Stimulated activated naive B cell treated with anti-CD40 and anti-IgM and Interleukin-4, amounts not matched to agents 10 μg/mL and 1 μg/mL and 100 μg/mL, for 72 hours (primary cell): ENCODE data around the gene BPIFB4.

Experiments used
- ATAC-seq, 2 donors: fragments of 150-1000 bp; cut with Tn5 transposase; replicated peaks; 2 replicates each; pipeline ENCODE4 v1.10.0; 2021; ENCODE audit warnings: moderate library complexity in 1 of 2
- DNase-seq: peaks from one replicate; pipeline ENCODE4 v3.0.0; 2021
- H3K27ac Mint-ChIP-seq: one replicate; pipeline ENCODE4 v1.8.0; 2022; ENCODE audit warnings: mild to moderate bottlenecking, mixed read lengths
- H3K27me3 Mint-ChIP-seq, 2 donors: one replicate each; pipeline ENCODE4 v1.8.0; 2022; ENCODE audit warnings: mixed read lengths in 2 of 2
- H3K36me3 Mint-ChIP-seq, 2 donors: one replicate each; pipeline ENCODE4 v1.8.0; 2022; ENCODE audit warnings: mixed read lengths in 2 of 2, mild to moderate bottlenecking in 1 of 2
- H3K4me1 Mint-ChIP-seq, 2 donors: one replicate each; pipeline ENCODE4 v1.8.0; 2022; ENCODE audit warnings: mixed read lengths in 2 of 2, mild to moderate bottlenecking in 1 of 2
- H3K4me3 Mint-ChIP-seq, 2 donors: one replicate each; pipeline ENCODE4 v1.8.0; 2022; ENCODE audit warnings: mild to moderate bottlenecking in 2 of 2, mixed read lengths in 2 of 2, moderate library complexity in 1 of 2
- H3K9me3 Mint-ChIP-seq, 2 donors: one replicate each; pipeline ENCODE4 v1.8.0; 2022; ENCODE audit warnings: mixed read lengths in 2 of 2, mild to moderate bottlenecking in 1 of 2

BPIFB4 gene

DNA sequence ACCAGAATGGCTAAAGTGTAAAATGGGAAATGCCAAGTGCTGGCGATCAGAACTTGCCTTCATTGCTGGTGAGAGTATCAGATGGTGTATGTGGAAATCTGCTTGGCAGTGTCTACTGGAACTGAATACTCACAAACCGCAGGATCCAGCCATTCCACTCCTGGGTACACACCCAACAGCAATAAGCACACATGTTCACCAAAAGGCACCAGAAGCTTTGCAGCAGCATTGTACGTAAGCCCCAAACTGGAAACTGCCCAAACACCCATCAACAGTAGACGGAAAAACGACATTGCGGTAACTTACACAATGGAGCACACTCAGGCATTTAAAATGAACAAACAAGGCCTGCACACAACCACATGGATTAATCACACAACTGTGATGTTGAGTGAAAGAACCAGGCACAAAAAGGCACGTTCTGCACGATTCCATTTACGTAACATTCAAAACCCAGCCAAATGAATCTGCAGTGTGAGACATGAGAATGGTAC is 51.2 kb downstream of the BPIFB4 start:
- Mint-ChIP-seq H3K27ac (no peak overlapping the region), H3K36me3 (no peaks in the 10 kb centered on the region)
- no peak for DNase-seq

GRCh38 chr20:33131949-33132473 is 52.6 kb downstream of the BPIFB4 start:
- ATAC-seq (no peak), DNase-seq (no peak)
- Mint-ChIP-seq H3K4me3 (no peak overlapping the region), H3K36me3 (no peaks in the 10 kb centered on the region), H3K9me3 (no peaks in the 10 kb centered on the region), H3K27me3 (peaks cover 24 to 27% of the 10 kb centered on the region in 2 donors), H3K27ac (no peak overlapping the region), H3K4me1 (no peaks in the 10 kb centered on the region)

More for the DNA sequence above, 51.2 kb downstream of the BPIFB4 start:
- Mint-ChIP-seq H3K27me3 (peaks cover 25% of the 10 kb centered on the region in 2 donors), H3K4me1 (no peaks in the 10 kb centered on the region), H3K9me3 (no peaks in the 10 kb centered on the region), H3K4me3 (no peak overlapping the region)
- ATAC-seq = no peak

GRCh38 chr20:33132513-33133372 is 53.3 kb downstream of the BPIFB4 start:
- H3K9me3 Mint-ChIP-seq = no peaks in the 10 kb centered on the region
- H3K27me3 Mint-ChIP-seq = peaks cover 24 to 27% of the 10 kb centered on the region in 2 donors
- H3K27ac Mint-ChIP-seq = no peak overlapping the region
- ATAC-seq (no peak), DNase-seq (no peak)
- no peak overlapping the region for H3K4me3 Mint-ChIP-seq
- no peaks in the 10 kb centered on the region for H3K4me1 Mint-ChIP-seq
- H3K36me3 Mint-ChIP-seq = no peaks in the 10 kb centered on the region

GRCh38 chr20:33133373-33133941 is 54.0 kb downstream of the BPIFB4 start:
- no peaks in the 10 kb centered on the region for H3K9me3 Mint-ChIP-seq
- H3K36me3 Mint-ChIP-seq = no peaks in the 10 kb centered on the region
- no peaks in the 10 kb centered on the region for H3K4me1 Mint-ChIP-seq
- no peak overlapping the region for H3K27ac Mint-ChIP-seq
- peaks cover 24 to 27% of the 10 kb centered on the region in 2 donors for H3K27me3 Mint-ChIP-seq
- DNase-seq (no peak), ATAC-seq (no peak)
- H3K4me3 Mint-ChIP-seq = no peak overlapping the region

GRCh38 chr20:33137195-33137594 is 57.8 kb downstream of the BPIFB4 start:
- ATAC-seq = no peak
- Mint-ChIP-seq H3K27me3 (peaks cover 8 to 15% of the 10 kb centered on the region in 2 donors), H3K4me3 (no peak overlapping the region), H3K9me3 (no peaks in the 10 kb centered on the region), H3K27ac (no peak overlapping the region), H3K4me1 (no peaks in the 10 kb centered on the region), H3K36me3 (no peaks in the 10 kb centered on the region)
- no peak for DNase-seq

DNA sequence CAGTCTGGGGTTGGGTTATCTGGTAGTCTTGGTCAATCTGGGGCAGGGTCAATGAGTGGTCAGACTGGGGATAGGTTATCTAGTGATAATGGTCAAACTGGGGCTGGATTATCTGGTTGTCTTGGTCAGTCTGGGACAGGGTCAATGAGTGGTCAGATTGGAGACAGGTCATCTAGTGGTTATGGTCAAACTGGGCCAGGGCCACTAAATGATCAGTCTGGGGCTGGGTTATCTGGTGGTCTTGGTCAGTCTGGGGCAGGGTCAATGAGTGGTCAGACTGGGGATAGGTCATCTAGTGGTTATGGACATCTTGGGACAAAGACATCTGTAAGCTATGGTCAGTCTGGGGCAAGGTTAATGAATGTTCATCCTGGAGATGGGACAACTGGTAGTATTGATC is 60.0 kb downstream of the BPIFB4 start:
- Mint-ChIP-seq H3K27me3 (peaks cover 5 to 8% of the 10 kb centered on the region in 2 donors), H3K27ac (no peak overlapping the region), H3K4me1 (no peaks in the 10 kb centered on the region), H3K4me3 (no peak overlapping the region), H3K9me3 (no peaks in the 10 kb centered on the region), H3K36me3 (no peaks in the 10 kb centered on the region)
- ATAC-seq (no peak), DNase-seq (no peak)

DNA sequence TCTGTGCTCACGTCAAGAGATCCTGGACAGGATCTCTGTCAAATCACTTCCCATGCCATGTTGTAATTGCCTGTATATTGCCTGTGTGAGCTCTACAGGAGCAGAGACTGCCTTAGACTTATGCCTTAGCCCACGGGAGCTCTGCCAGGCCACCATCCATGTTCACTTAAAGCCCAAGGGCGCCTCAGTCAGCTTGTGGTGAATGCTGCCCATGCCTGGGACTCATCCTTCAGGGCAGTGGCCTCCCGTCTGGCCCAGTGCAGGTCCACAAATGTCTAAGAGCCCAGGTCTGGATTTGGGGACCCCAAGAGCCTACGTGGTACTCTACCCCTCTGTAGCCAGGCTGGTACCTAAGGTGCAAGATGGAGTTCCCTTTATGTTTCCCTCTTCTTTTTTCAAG is 66.1 kb downstream of the BPIFB4 start:
- no peak for DNase-seq
- peaks cover 35 to 41% of the 10 kb centered on the region in 2 donors for H3K27me3 Mint-ChIP-seq
- no peak overlapping the region for H3K27ac Mint-ChIP-seq
- H3K4me1 Mint-ChIP-seq = no peaks in the 10 kb centered on the region
- no peak for ATAC-seq
- no peak overlapping the region for H3K4me3 Mint-ChIP-seq
- no peaks in the 10 kb centered on the region for H3K36me3 Mint-ChIP-seq
- peaks cover 0 to 1% of the 10 kb centered on the region in 2 donors for H3K9me3 Mint-ChIP-seq

GRCh38 chr20:33147299-33147698 is 67.9 kb downstream of the BPIFB4 start:
- H3K9me3 Mint-ChIP-seq = peaks cover 0 to 1% of the 10 kb centered on the region in 2 donors
- DNase-seq = no peak
- peaks cover 37 to 49% of the 10 kb centered on the region in 2 donors for H3K27me3 Mint-ChIP-seq
- no peak for ATAC-seq
- H3K27ac Mint-ChIP-seq = no peak overlapping the region
- no peaks in the 10 kb centered on the region for H3K36me3 Mint-ChIP-seq
- no peak overlapping the region for H3K4me3 Mint-ChIP-seq
- no peaks in the 10 kb centered on the region for H3K4me1 Mint-ChIP-seq

GRCh38 chr20:33148040-33148439 is 68.6 kb downstream of the BPIFB4 start:
- Mint-ChIP-seq H3K4me1 (no peaks in the 10 kb centered on the region), H3K27me3 (peaks cover 39 to 53% of the 10 kb centered on the region in 2 donors), H3K4me3 (no peak overlapping the region), H3K36me3 (no peaks in the 10 kb centered on the region), H3K27ac (no peak overlapping the region), H3K9me3 (peaks cover 0 to 1% of the 10 kb centered on the region in 2 donors)
- DNase-seq (no peak), ATAC-seq (no peak)

GRCh38 chr20:33154252-33154651 is 74.8 kb downstream of the BPIFB4 start:
- Mint-ChIP-seq H3K27me3 (peaks cover 37 to 40% of the 10 kb centered on the region in 2 donors), H3K36me3 (no peaks in the 10 kb centered on the region), H3K27ac (no peak overlapping the region), H3K4me3 (no peak overlapping the region), H3K9me3 (no peaks in the 10 kb centered on the region), H3K4me1 (no peaks in the 10 kb centered on the region)
- DNase-seq (no peak), ATAC-seq (no peak)

DNA sequence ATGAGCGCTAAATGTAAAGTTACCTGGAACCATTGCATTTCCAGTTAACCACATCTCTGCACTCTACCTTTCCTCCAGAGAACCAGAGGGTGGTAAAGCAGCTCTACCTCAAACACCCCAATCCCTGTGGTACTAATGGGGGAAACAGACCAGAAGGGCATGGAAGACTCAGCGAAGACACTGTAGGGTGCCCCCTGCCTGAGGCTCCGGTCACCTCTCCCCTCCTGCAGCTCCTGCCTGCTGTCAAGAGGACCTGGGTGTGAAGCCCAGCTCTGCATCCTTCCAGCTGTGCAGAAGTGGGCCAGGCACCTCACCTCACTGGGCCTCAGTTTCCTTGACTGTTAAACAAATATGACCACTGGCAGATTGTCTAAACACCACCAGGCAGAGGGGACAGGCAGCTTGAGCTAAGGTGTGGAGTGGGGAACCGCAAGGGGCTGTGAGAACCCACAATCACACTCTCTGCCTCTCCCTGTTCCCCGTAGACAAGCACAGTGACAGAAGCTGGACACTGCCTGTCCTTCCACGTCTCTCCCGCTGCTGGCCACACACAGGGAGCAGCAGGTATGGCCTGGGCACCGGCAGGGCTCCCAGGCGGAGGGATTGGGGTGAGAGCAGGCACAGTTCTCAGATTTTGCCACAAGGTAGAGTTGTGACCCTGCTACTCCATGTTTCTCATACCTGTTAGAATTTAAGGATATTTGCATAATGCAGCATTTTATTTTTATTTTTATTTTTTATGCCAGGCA is 79.4 kb downstream of the BPIFB4 start:
- no peak overlapping the region for H3K4me3 Mint-ChIP-seq
- no peaks in the 10 kb centered on the region for H3K9me3 Mint-ChIP-seq
- H3K27ac Mint-ChIP-seq = no peak overlapping the region
- no peaks in the 10 kb centered on the region for H3K36me3 Mint-ChIP-seq
- no peak for DNase-seq
- ATAC-seq = no peak
- peaks cover 0 to 4% of the 10 kb centered on the region in 2 donors for H3K4me1 Mint-ChIP-seq
- peaks cover 16 to 30% of the 10 kb centered on the region in 2 donors for H3K27me3 Mint-ChIP-seq

- ATAC-seq (no peak), DNase-seq (no peak)
- no peaks in the 10 kb centered on the region for H3K9me3 Mint-ChIP-seq
- H3K27me3 Mint-ChIP-seq = peaks cover 16 to 27% of the 10 kb centered on the region in 2 donors
- H3K27ac Mint-ChIP-seq = no peak overlapping the region
- no peak overlapping the region for H3K4me3 Mint-ChIP-seq
- peaks cover 0 to 4% of the 10 kb centered on the region in 2 donors for H3K4me1 Mint-ChIP-seq
- no peaks in the 10 kb centered on the region for H3K36me3 Mint-ChIP-seq
Observed at GRCh38 chr20:33159713-33160112, 80.3 kb downstream of the BPIFB4 start.

- ATAC-seq = no peak
- H3K9me3 Mint-ChIP-seq = no peaks in the 10 kb centered on the region
Observed at GRCh38 chr20:33160681-33161080, 81.2 kb downstream of the BPIFB4 start.

More at GRCh38 chr20:33160681-33161080, 81.2 kb downstream of the BPIFB4 start:
- DNase-seq = no peak
- Mint-ChIP-seq H3K36me3 (no peaks in the 10 kb centered on the region), H3K4me3 (no peak overlapping the region), H3K27ac (no peak overlapping the region), H3K27me3 (peaks cover 14 to 24% of the 10 kb centered on the region in 2 donors), H3K4me1 (peaks cover 0 to 4% of the 10 kb centered on the region in 2 donors)
